ENCODE results near the gene HINT3.

Gene HINT3

GRCh38 chr6:126026001-126026400, 69.4 kb downstream of the HINT3 start:
- TF ChIP-seq CTCF (IDR thresholded peaks at IDR 0.05; ENCODE audit: insufficient read depth, low read length, poor library complexity, severe bottlenecking), result no peak
- no peak for TF ChIP-seq EZH2phosphoT487 (conservative IDR thresholded peaks at IDR 0.05; ENCODE audit: low read length)
- Histone ChIP-seq H3K9me2 (replicated peaks; ENCODE audit: insufficient read depth, low read length) (no peaks in the 10 kb centered on the region), H3K9me3 (ENCODE audit: insufficient read depth, low read length) (no peaks in the 10 kb centered on the region), H2AFZ (ENCODE audit: low read depth, low read length, severe bottlenecking) (no peak overlapping the region), H3F3A (ENCODE audit: insufficient read depth) (peaks cover 10% of the 10 kb centered on the region; the same call in 1 of the 2 replicates), H3K27me3 (ENCODE audit: low read length) (no peaks in the 10 kb centered on the region), H3K79me2 (ENCODE audit: insufficient read depth, low read length) (no peaks in the 10 kb centered on the region), H3K4me3 (ENCODE audit: insufficient read depth, low read length, poor library complexity, severe bottlenecking) (no peak overlapping the region), H3K4me2 (ENCODE audit: low read depth, low read length, poor library complexity, severe bottlenecking) (no peak overlapping the region), H3K9ac (ENCODE audit: low read length) (no peak overlapping the region), H3K27ac (ENCODE audit: low read depth, low read length) (no peak overlapping the region), H3K36me3 (ENCODE audit: low read length) (peaks cover 44% of the 10 kb centered on the region), H4K20me1 (ENCODE audit: low read depth, low read length) (no peaks in the 10 kb centered on the region)

- Histone ChIP-seq H3K4me2 (ENCODE audit: low read depth, low read length, poor library complexity, severe bottlenecking) (no peak overlapping the region), H3K9me3 (ENCODE audit: insufficient read depth, low read length) (no peaks in the 10 kb centered on the region), H3K9me2 (replicated peaks; ENCODE audit: insufficient read depth, low read length) (no peaks in the 10 kb centered on the region), H4K20me1 (ENCODE audit: low read depth, low read length) (no peaks in the 10 kb centered on the region), H3K27ac (ENCODE audit: low read depth, low read length) (no peak overlapping the region), H2AFZ (ENCODE audit: low read depth, low read length, severe bottlenecking) (no peak overlapping the region), H3K27me3 (ENCODE audit: low read length) (no peaks in the 10 kb centered on the region), H3K4me3 (ENCODE audit: insufficient read depth, low read length, poor library complexity, severe bottlenecking) (no peak overlapping the region), H3F3A (ENCODE audit: insufficient read depth) (peaks cover 10% of the 10 kb centered on the region; the same call in 1 of the 2 replicates), H3K79me2 (ENCODE audit: insufficient read depth, low read length) (no peaks in the 10 kb centered on the region), H3K36me3 (ENCODE audit: low read length) (peaks cover 32% of the 10 kb centered on the region), H3K9ac (ENCODE audit: low read length) (no peak overlapping the region)
- TF ChIP-seq CTCF (IDR thresholded peaks at IDR 0.05; ENCODE audit: insufficient read depth, low read length, poor library complexity, severe bottlenecking) (no peak), EZH2phosphoT487 (conservative IDR thresholded peaks at IDR 0.05; ENCODE audit: low read length) (no peak)
Observed at GRCh38 chr6:126027601-126028000, 71.0 kb downstream of the HINT3 start.
